ENCODE results near the gene VWDE.
A peak's percentile ranks its signal among the peaks of the same experiment; 100 is the strongest.

Gene VWDE

GRCh38 chr7:12327922-12328321, 75.7 kb downstream of the VWDE start:
- no peak for DNase-seq

GRCh38 chr7:12325646-12326045, 78.0 kb downstream of the VWDE start:
- DNase-seq = no peak

- no peak for DNase-seq
Measured at GRCh38 chr7:12323415-12323814, 80.2 kb downstream of the VWDE start.

GRCh38 chr7:12322903-12323300, 80.8 kb downstream of the VWDE start:
- DNase-seq = no peak

GRCh38 chr7:12322284-12322902, 81.3 kb downstream of the VWDE start:
- no peak for DNase-seq

- no peak for DNase-seq
Measured at GRCh38 chr7:12320987-12321647, 82.5 kb downstream of the VWDE start.

- no peak for DNase-seq
Measured at GRCh38 chr7:12320241-12320986, 83.3 kb downstream of the VWDE start.

GRCh38 chr7:12317675-12318074, 86.0 kb downstream of the VWDE start:
- DNase-seq = no peak

GRCh38 chr7:12316925-12317324, 86.7 kb downstream of the VWDE start:
- DNase-seq = no peak

- DNase-seq = no peak
Measured at GRCh38 chr7:12315049-12315448, 88.6 kb downstream of the VWDE start.

GRCh38 chr7:12314199-12314598, 89.5 kb downstream of the VWDE start:
- peak; percentile 86 for DNase-seq

- DNase-seq = no peak
Measured at GRCh38 chr7:12305502-12305901, 98.2 kb downstream of the VWDE start.

- no peak for DNase-seq
Measured at GRCh38 chr7:12303495-12303894, 100.2 kb downstream of the VWDE start.

GRCh38 chr7:12303062-12303461, 100.6 kb downstream of the VWDE start:
- no peak for DNase-seq

GRCh38 chr7:12300415-12300814, 103.2 kb downstream of the VWDE start:
- no peak for DNase-seq

- no peak for DNase-seq
Measured at GRCh38 chr7:12299367-12299766, 104.3 kb downstream of the VWDE start.

- DNase-seq = no peak
Measured at GRCh38 chr7:12297283-12298108, 106.2 kb downstream of the VWDE start.

GRCh38 chr7:12296051-12296570, 107.6 kb downstream of the VWDE start:
- no peak for DNase-seq

- DNase-seq = peak; percentile 91
Measured at GRCh38 chr7:12294701-12295100, 109.0 kb downstream of the VWDE start.

- DNase-seq = no peak
Measured at GRCh38 chr7:12291870-12292269, 111.8 kb downstream of the VWDE start.

- DNase-seq = no peak
Measured at GRCh38 chr7:12290761-12291160, 112.9 kb downstream of the VWDE start.

GRCh38 chr7:12289996-12290395, 113.7 kb downstream of the VWDE start:
- no peak for DNase-seq

- no peak for DNase-seq
Measured at GRCh38 chr7:12287901-12288300, 115.8 kb downstream of the VWDE start.

Data from MV-4-11 (cell line).